ENCODE measurements around the gene PLCB4. TPM values are rescaled to one million over a fixed set of nuclear protein-coding genes. Genes with fewer than 3 reads are reported as not detected.

The PLCB4 gene
- total RNA-seq, 4 donors from 2014 or later: 17.4 to 264 (median 28.1) TPM

DNA sequence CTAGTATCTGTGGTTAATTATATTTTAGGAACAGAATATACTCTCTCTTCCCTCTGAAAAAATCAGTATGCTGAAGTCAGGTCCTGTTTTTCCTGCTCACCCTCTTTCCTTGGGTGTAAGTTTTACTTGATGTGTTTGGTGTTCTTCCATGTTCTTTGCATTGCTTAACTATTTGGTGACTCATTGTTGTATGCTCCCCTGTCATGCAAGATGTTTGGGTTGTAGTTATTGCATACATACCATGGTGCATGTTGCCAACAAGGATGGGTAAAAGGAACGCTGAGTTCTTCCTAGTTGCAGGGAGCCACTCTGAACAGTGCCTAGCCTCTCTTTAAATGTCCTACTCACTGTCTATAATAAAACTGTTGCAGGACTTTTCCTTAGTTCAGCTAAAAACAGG is 237.6 kb downstream of the PLCB4 start:
- H3K9me3 ChIP-seq: no peaks in the 10 kb centered on the region
- TF ChIP-seq POLR2A (IDR thresholded peaks at IDR 0.05): no peak
- TF ChIP-seq, protein P1, sequence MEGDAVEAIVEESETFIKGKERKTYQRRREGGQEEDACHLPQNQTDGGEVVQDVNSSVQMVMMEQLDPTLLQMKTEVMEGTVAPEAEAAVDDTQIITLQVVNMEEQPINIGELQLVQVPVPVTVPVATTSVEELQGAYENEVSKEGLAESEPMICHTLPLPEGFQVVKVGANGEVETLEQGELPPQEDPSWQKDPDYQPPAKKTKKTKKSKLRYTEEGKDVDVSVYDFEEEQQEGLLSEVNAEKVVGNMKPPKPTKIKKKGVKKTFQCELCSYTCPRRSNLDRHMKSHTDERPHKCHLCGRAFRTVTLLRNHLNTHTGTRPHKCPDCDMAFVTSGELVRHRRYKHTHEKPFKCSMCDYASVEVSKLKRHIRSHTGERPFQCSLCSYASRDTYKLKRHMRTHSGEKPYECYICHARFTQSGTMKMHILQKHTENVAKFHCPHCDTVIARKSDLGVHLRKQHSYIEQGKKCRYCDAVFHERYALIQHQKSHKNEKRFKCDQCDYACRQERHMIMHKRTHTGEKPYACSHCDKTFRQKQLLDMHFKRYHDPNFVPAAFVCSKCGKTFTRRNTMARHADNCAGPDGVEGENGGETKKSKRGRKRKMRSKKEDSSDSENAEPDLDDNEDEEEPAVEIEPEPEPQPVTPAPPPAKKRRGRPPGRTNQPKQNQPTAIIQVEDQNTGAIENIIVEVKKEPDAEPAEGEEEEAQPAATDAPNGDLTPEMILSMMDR (IDR thresholded peaks at IDR 0.05): no peak
- H3K4me1 ChIP-seq: no peaks in the 10 kb centered on the region
- intact Hi-C loops (cut with DNase I; ENCODE audit: low total_unique reads): no loop called here
- no peaks in the 10 kb centered on the region for H3K36me3 ChIP-seq
- no peak overlapping the region for H3K27ac ChIP-seq
- H3K4me3 ChIP-seq: no peak overlapping the region
- DNase-seq: no peak
- no peaks in the 10 kb centered on the region for H3K27me3 ChIP-seq

DNA sequence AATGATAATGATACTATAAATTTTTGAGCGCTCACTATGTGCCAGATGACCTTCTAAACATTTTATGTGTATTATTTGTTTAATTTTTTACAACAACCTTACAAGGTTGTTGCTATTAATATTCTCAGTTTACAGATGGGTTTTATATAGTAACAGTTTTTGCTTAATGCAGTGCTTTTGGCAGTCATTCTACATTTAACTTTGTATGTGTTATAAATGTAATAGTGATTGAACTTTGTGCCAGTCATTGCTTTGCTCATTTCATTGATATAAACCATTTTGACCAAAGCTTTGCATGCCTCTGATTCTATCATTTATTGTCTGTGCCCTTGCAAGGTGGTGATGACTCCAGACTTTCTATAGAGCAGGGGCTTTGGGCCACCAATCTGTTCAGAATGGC is 239.2 kb downstream of the PLCB4 start:
- no peak for TF ChIP-seq POLR2A (IDR thresholded peaks at IDR 0.05)
- no peak overlapping the region for H3K27ac ChIP-seq
- no peak overlapping the region for H3K4me3 ChIP-seq
- no peaks in the 10 kb centered on the region for H3K36me3 ChIP-seq
- H3K4me1 ChIP-seq: no peaks in the 10 kb centered on the region
- no peaks in the 10 kb centered on the region for H3K27me3 ChIP-seq
- no peaks in the 10 kb centered on the region for H3K9me3 ChIP-seq
- intact Hi-C loops (cut with DNase I; ENCODE audit: low total_unique reads): no loop called here
- DNase-seq: no peak

DNA sequence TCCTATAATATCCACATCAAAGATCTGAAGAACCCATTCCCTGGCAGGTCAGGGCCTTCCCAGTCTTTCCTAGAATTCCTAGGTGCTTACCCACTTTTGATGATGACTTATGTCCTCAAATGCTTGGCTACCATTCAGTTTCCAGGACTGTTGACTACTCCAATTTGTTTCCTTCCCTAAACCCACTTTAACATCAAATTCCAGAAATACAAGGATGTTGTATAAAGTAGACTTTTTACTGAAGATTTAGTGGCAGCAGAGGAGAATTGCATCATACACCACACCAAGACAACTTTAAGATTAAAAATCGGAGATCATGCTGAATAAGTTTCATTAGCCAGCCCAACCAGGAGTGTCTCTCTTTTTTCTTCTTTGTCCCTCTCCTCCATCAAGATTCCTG is 242.2 kb downstream of the PLCB4 start:
- Histone ChIP-seq H3K4me3 (no peak overlapping the region), H3K4me1 (no peaks in the 10 kb centered on the region), H3K9me3 (no peaks in the 10 kb centered on the region), H3K27ac (no peak overlapping the region), H3K36me3 (no peaks in the 10 kb centered on the region), H3K27me3 (no peaks in the 10 kb centered on the region)
- DNase-seq: no peak
- TF ChIP-seq, protein P1 (IDR thresholded peaks at IDR 0.05): no peak
- no peak for TF ChIP-seq POLR2A (IDR thresholded peaks at IDR 0.05)
- intact Hi-C loops (cut with DNase I; ENCODE audit: low total_unique reads): no loop called here

DNA sequence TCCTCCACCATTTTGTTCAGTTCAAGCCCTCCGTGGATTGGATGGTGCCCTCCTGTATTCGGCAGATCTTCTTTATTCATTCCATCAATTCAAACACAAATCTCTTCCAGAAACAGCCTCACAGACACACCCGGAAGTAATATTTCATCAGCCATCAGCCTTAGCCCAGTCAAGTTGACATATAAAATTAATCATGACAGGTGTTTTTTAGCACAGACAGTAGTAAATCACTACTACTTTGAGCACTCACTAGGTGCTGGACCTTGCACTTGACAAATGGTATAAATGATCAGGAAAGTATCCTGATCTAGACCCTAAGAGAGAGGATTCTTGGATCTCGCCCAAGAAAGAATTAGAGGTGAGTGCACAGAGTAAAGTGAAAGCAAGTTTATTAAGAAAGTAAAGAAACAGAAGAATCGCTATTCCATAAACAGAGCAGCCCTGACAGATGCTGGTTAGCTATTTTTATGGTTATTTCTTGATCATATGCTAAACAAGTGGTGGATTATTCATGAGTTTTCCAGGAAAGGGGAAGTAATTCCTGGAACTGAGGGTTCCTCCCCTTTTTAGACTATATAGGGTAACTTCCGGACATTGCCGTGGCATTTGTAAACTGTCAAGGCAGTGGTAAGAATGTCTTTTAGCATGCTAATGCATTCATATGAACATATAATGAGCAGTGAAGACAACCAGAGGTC is 250.9 kb downstream of the PLCB4 start:
- H3K27me3 ChIP-seq: no peaks in the 10 kb centered on the region
- no peak overlapping the region for H3K27ac ChIP-seq
- H3K4me1 ChIP-seq: no peaks in the 10 kb centered on the region
- no peak overlapping the region for H3K4me3 ChIP-seq
- intact Hi-C loops (cut with DNase I; ENCODE audit: low total_unique reads): no loop called here
- DNase-seq: no peak
- TF ChIP-seq, protein P1 (IDR thresholded peaks at IDR 0.05): no peak
- TF ChIP-seq POLR2A (IDR thresholded peaks at IDR 0.05): no peak
- no peaks in the 10 kb centered on the region for H3K36me3 ChIP-seq
- no peaks in the 10 kb centered on the region for H3K9me3 ChIP-seq

DNA sequence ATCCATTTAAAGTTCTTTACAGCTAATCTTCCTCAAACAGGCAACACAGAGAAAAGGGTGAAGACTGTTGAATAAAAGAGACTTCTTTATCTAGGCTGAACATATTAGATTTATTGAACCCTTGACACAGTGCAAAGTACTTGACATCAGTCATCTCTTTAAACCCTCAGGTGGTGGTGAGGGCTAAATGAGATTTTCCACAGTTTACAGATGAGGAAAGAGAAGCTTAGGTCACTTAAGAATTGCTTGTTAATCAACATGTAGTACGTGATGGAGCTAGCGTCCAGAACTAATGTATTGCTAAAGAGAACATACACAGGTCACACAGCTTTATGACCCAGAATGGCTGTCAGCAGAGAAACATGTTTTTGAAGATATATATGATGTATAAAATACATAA is 252.1 kb downstream of the PLCB4 start:
- Histone ChIP-seq H3K36me3 (no peaks in the 10 kb centered on the region), H3K4me1 (no peaks in the 10 kb centered on the region), H3K27me3 (no peaks in the 10 kb centered on the region), H3K4me3 (no peak overlapping the region), H3K9me3 (no peaks in the 10 kb centered on the region), H3K27ac (no peak overlapping the region)
- intact Hi-C loops (cut with DNase I; ENCODE audit: low total_unique reads): no loop called here
- TF ChIP-seq, protein P1 (IDR thresholded peaks at IDR 0.05): no peak
- no peak for TF ChIP-seq POLR2A (IDR thresholded peaks at IDR 0.05)
- DNase-seq: no peak

DNA sequence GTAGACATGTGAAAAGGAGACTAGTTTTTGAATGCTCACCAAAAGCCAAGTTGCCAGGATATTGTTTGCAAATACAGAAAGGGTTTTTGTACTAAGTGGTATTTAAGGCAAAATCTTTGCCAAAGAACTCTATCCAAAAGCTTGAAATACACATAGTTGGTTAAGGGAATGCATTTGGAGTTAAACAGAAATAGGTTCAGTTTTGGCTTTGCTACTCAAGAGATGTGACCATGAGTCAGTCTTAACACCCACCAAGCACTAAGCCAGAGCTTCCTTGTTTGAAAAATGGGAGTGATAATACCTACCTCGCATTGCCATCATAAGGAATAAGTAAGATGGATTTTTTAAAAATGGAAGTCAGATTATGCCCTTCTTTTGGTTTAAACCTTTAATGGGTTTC is 253.8 kb downstream of the PLCB4 start:
- intact Hi-C loops (cut with DNase I; ENCODE audit: low total_unique reads): no loop called here
- Histone ChIP-seq H3K4me3 (no peak overlapping the region), H3K36me3 (no peaks in the 10 kb centered on the region), H3K9me3 (no peaks in the 10 kb centered on the region), H3K4me1 (no peaks in the 10 kb centered on the region), H3K27me3 (no peaks in the 10 kb centered on the region), H3K27ac (no peak overlapping the region)
- no peak for TF ChIP-seq POLR2A (IDR thresholded peaks at IDR 0.05)
- TF ChIP-seq, protein P1 (IDR thresholded peaks at IDR 0.05): no peak
- DNase-seq: no peak
